HG03060 (cell line): ENCODE data around the gene LIPC.

Experiments
- ATAC-seq: cut with Tn5 transposase; IDR thresholded peaks from one replicate; pipeline ENCODE4 v1.9.1; 2021; ENCODE audit warnings: low read depth, moderate number of reproducible peaks; ENCODE audit not compliant: unreplicated experiment

The LIPC gene

GRCh38 chr15:58549013-58549784, 117.4 kb downstream of the LIPC start:
- ATAC-seq = no peak

- ATAC-seq = no peak
Measured at GRCh38 chr15:58549785-58550074, 117.9 kb downstream of the LIPC start.

- no peak for ATAC-seq
Measured at GRCh38 chr15:58551084-58551763, 119.4 kb downstream of the LIPC start.

DNA sequence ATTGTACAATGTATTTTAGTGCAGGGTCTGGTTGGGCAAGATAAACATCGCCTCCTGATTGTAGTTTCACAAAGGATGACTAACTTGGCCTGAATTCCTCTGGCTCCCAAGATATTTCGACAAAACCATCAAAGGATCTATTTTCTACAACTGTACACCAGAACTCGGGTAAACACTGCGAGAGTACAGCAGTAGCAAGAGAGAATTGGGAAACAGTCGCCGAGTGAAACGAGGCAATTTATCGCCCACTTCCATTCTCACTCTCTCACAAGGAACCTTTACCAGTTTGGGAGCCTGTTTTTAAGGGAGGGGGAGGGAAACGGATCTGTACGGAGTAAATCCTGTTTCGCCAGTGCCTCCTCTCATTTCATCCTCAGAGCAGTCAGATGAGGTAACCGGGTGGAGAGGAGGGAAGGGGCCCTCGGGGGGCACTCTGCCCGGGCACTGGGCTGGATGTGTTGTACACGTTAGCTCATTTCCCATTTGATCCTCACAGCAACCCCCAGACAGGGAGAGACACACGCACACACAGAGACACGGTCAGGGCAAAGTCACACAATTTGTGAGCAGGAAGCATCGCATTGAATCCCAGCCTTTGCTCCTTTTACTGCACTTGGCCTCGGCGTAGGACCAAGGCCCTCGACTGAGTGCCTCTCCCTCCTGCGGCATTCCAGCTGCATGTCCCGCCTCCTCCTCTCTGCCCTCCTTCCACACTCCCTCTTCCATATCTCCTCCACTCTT, 120.1 kb downstream of the LIPC start:
- no peak for ATAC-seq

DNA sequence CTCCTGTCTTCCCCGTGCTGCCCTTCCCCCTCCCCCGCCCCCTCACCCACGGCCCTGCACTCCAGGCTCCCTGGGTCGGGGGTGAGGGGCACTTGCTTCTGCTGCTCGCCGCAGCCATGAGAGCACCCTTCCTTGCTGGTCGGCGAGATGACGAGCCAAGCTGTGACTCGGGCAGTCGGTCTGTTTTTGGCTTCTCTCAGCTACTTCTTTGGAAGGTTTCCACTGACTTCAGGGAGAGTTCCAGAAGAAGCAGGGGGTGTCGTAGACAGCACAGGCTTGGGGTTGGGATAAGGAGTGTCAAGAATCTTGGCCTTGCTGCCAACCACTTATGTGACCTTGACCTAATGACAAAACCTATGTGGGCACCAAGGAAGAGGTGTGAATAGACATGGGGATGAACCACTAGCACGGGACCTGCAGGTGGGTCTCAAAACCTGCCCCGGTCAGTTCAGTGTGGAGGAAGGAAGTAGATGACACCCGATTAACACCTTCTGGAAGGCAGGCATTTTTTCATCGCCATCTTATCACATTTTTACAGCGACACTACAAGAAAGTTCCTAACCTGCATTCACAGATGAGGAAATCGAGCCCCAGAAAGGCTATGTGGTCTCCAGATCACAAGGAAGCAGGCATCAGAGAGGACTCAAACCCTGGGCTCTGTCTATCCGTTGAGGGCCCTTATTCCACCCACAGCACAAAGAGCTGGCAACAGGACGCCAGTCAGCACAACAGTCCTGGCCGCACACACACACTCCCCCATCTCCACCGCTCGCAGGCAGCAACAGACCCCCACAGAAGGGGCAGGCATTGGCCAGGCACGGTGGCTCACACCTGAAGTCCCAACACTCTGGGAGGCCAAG, 120.9 kb downstream of the LIPC start:
- ATAC-seq = no peak

- no peak for ATAC-seq
Measured at GRCh38 chr15:58553365-58553918, 121.7 kb downstream of the LIPC start.

DNA sequence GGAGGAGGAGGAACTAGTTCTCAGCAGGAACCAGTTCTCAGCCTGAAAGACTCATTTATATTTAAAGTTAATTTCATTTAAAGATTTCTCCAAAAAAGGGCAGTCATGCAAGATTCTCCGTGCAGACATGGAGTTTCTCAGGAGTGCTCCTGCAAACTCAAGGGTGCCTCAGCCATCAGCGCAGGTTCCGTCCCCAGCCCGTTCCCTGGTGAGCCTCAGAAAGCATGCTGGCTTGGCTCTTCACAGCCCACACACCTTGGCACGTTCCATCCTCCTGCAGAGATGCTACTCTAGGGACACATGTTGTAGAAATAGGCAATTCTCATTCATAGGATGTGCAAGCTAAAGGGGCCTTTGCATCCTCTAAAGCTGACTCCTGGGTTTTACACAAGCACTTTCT, 123.0 kb downstream of the LIPC start:
- ATAC-seq = no peak

GRCh38 chr15:58555162-58556027, 123.6 kb downstream of the LIPC start:
- ATAC-seq = no peak

GRCh38 chr15:58556028-58556361, 124.2 kb downstream of the LIPC start:
- ATAC-seq = no peak

- ATAC-seq = no peak
Measured at GRCh38 chr15:58556541-58556940, 124.8 kb downstream of the LIPC start.

DNA sequence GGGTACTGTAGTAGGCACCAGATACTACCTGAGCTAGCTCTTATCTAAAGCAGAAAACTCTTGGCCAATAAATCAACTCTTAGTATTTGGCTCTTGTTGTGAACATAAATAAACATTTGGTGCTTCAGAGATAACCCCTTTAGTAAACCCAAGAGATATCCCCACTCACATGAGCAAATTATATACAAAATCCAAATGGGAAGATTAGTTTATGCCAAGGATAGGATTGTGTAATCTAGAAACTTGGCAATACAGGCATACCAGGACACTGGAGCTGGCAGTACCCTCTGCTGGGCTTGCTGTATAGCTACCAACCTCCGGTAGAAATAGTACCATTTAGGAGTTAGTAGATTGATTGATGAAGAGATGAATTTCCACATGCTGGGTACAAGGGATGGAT, 127.0 kb downstream of the LIPC start:
- ATAC-seq = no peak

GRCh38 chr15:58559904-58560588, 128.3 kb downstream of the LIPC start:
- no peak for ATAC-seq

GRCh38 chr15:58561321-58561720, 129.5 kb downstream of the LIPC start:
- ATAC-seq = no peak

DNA sequence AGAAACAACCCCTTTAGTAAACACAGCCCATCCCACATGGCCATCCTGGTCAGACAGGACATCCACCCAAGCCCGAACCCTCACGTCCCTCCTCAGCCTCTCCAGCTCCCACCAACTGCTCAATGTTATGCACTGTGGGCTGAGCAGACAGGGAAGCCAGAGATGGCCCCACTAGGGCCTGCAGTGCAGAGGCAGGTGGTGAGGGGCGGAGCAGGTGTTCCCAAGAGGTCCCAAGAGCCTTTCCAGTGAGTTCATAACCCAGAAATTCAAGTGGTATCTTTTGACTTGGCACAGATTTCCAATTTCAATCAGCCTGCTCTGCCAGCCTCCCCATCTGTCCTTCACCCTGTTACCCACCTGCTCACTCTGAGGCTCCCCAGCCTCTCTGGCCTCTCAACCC, 130.3 kb downstream of the LIPC start:
- ATAC-seq = no peak

- no peak for ATAC-seq
Measured at GRCh38 chr15:58564981-58565380, 133.2 kb downstream of the LIPC start.

DNA sequence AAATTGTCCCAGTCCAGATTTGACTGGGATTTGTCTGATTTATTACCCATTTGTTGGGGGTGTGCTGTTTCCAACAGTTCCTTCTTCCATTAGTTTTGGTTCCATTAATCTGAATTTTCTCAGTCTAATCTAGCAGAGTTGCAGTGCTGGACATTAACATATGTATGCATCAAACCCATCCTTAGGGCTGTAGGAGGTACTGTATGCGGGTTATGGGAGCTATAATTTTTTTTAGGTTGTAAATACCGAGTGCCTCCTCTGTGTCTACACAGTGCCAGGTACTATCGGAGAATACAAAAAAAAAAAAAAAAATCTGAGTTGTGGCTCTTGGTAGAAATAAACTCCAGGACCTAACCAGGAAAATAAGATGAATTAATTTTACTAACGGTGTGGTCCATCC, 133.8 kb downstream of the LIPC start:
- ATAC-seq = no peak

GRCh38 chr15:58566029-58566428, 134.2 kb downstream of the LIPC start:
- ATAC-seq = no peak

GRCh38 chr15:58568157-58568571, 136.4 kb downstream of the LIPC start:
- ATAC-seq = no peak

DNA sequence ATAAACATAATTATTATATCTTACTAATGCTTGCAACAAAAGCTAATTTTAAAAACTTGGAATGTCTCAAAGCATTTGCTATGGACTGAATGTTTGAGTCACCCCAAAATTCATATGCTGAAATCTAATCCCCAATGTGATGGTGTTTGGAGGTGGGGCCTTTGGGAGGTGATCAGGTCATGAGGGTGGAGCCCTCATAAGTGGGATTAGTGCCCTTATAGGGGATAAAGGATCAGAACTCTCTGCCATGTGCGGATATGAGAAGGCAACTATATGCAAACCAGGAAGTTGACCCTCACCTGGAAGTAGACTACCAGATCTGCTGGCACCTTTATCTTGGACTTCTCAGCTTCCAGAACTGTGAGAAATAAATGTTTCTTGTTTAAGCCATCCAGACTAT, 137.7 kb downstream of the LIPC start:
- ATAC-seq = no peak
